Measurements from ENCODE around the gene OR2C1.

DNA sequence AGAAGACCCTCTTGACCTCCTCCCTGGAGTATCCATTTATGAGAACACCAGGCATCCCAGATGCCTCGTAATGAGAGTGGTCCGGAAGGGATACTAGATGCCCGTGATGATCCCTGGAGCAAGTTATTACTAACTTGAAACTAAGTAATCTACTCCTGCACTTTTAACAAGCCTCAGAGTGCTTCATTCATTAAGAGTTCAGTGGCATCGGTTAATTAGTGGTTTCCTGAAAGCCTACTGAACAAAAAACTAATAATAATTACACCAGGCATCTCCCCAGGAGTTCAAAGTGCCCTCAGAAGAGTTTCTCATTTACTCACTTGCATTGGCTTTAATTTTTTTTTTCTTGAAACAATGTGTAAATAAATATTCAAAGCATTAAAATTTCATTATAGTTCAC lies 28.2 kb upstream of the OR2C1 start:
- TF ChIP-seq CTCF (IDR thresholded peaks at IDR 0.05) (no peak), AFF4 (CRISPR knock-in tag; IDR thresholded peaks at IDR 0.05; ENCODE audit: borderline replicate concordance) (no peak), JUN (CRISPR knock-in tag; IDR thresholded peaks at IDR 0.05) (no peak), ZMAT4 (CRISPR knock-in tag; IDR thresholded peaks at IDR 0.05) (no peak), TEAD4 (CRISPR knock-in tag; IDR thresholded peaks at IDR 0.05) (no peak), FOXP4 (CRISPR knock-in tag; IDR thresholded peaks at IDR 0.05) (no peak), ZNF121 (CRISPR knock-in tag; IDR thresholded peaks at IDR 0.05) (no peak), MXD4 (CRISPR knock-in tag; IDR thresholded peaks at IDR 0.05; ENCODE audit: borderline replicate concordance) (no peak), SMAD4 (CRISPR knock-in tag; IDR thresholded peaks at IDR 0.05) (no peak), ZBTB21 (CRISPR knock-in tag; IDR thresholded peaks at IDR 0.05; ENCODE audit: borderline replicate concordance) (no peak)
- TF ChIP-seq, protein P1, sequence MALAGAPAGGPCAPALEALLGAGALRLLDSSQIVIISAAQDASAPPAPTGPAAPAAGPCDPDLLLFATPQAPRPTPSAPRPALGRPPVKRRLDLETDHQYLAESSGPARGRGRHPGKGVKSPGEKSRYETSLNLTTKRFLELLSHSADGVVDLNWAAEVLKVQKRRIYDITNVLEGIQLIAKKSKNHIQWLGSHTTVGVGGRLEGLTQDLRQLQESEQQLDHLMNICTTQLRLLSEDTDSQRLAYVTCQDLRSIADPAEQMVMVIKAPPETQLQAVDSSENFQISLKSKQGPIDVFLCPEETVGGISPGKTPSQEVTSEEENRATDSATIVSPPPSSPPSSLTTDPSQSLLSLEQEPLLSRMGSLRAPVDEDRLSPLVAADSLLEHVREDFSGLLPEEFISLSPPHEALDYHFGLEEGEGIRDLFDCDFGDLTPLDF (CRISPR knock-in tag; IDR thresholded peaks at IDR 0.05) = no peak
- TF ChIP-seq, protein P2, sequence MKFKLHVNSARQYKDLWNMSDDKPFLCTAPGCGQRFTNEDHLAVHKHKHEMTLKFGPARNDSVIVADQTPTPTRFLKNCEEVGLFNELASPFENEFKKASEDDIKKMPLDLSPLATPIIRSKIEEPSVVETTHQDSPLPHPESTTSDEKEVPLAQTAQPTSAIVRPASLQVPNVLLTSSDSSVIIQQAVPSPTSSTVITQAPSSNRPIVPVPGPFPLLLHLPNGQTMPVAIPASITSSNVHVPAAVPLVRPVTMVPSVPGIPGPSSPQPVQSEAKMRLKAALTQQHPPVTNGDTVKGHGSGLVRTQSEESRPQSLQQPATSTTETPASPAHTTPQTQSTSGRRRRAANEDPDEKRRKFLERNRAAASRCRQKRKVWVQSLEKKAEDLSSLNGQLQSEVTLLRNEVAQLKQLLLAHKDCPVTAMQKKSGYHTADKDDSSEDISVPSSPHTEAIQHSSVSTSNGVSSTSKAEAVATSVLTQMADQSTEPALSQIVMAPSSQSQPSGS (CRISPR knock-in tag; IDR thresholded peaks at IDR 0.05; ENCODE audit: borderline replicate concordance, low read depth) = no peak
- TF ChIP-seq, protein P3, sequence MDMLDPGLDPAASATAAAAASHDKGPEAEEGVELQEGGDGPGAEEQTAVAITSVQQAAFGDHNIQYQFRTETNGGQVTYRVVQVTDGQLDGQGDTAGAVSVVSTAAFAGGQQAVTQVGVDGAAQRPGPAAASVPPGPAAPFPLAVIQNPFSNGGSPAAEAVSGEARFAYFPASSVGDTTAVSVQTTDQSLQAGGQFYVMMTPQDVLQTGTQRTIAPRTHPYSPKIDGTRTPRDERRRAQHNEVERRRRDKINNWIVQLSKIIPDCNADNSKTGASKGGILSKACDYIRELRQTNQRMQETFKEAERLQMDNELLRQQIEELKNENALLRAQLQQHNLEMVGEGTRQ (CRISPR knock-in tag; IDR thresholded peaks at IDR 0.05) = no peak

All from WTC11 (cell line).